Ovary (tissue), 9 donors: ENCODE results near the gene GMNC. TPM values are rescaled to one million over a fixed set of nuclear protein-coding genes. Genes with fewer than 3 reads are reported as not detected.

ENCODE experiments used
- DNase-seq, 5 donors: peaks; one replicate each; pipeline ENCODE4 v3.0.0-alpha.2; 2019 to 2020
- H3K27ac ChIP-seq, 2 donors: fragments of 200-600 bp; one replicate each; pipeline versions ENCODE4 v1.5.1 to v1.8.0; 2019 to 2022
- H3K27me3 ChIP-seq: fragments of 200-600 bp; one replicate; pipeline ENCODE4 v1.8.0; 2022
- H3K36me3 ChIP-seq: fragments of 200-600 bp; sonication (generic); one replicate; pipeline ENCODE4 v1.5.1; 2019
- H3K4me1 ChIP-seq: one replicate; pipeline ENCODE4 v1.8.1; 2013; ENCODE audit warnings: mild to moderate bottlenecking, moderate library complexity; ENCODE audit not compliant: insufficient read depth
- H3K4me3 ChIP-seq: fragments of 200-600 bp; sonication (generic); one replicate; pipeline ENCODE4 v1.5.1; 2017
- H3K9me3 ChIP-seq, 2 donors: fragments of 200-600 bp in 1 of 2; sonication (generic) in 1 of 2; one replicate each; pipeline versions ENCODE4 v1.5.1 to v1.8.1; 2013 to 2019; ENCODE audit warnings: mild to moderate bottlenecking in 1 of 2, moderate library complexity in 1 of 2
- CTCF ChIP-seq, 3 donors: fragments of 450-650 bp in 2 of 3; fragments of 200-600 bp in 1 of 3; IDR thresholded peaks; one replicate each; pipeline versions ENCODE4 v1.5.1 to v1.8.0; 2016 to 2022; ENCODE audit warnings: antibody characterized with exemption in 3 of 3, mild to moderate bottlenecking in 1 of 3
- EP300 ChIP-seq: sonication (generic); formaldehyde crosslinking; IDR thresholded peaks from one replicate; pipeline ENCODE4 v1.6.1; 2017; ENCODE audit warnings: antibody characterized with exemption
- POLR2A ChIP-seq: fragments of 450-650 bp; IDR thresholded peaks from one replicate; pipeline ENCODE4 v1.6.1; 2017; ENCODE audit warnings: antibody characterized with exemption, mild to moderate bottlenecking, moderate library complexity
- WGBS, 3 donors: extraction: QIAGEN DNeasy Blood & Tissue Kit in 1 of 3; methylation state at CpG; one replicate each; pipeline versions ENCODE4 v1.1.5 to v1.1.7; 2013 to 2017; 5-methylcytosine and 5-hydroxymethylcytosine counted together
- intact Hi-C, 4 donors: fragments of 100-400 bp; cut with DNase I; formaldehyde crosslinking; loops; one replicate each; pipeline versions ENCODE4 v1.11.0 to v1.15.1; 2022 to 2023
- polyA plus RNA-seq, 2 donors: library from polyadenylated mRNA; stranded (reverse); fragments of 200-250 nt in 1 of 2; fragments of 350-450 nt in 1 of 2; fragmentation: Illumina TruSeq in 1 of 2; extraction: RNeasy Lipid Tissue Mini Kit (QIAGEN cat#74804) in 1 of 2; gene quantifications; one replicate each; pipeline ENCODE4 v1.2.3, GENCODE V29; 2013 to 2014
- total RNA-seq, 7 donors: library from RNA; depleted of rRNA in 2 of 7; stranded (reverse); fragments of >200 nt in 2 of 7; fragmentation: NEBNext Ultra II Directional in 3 of 7; extraction: Animal tissue kit (Norgen Biotek cat#: 25700) in 3 of 7; gene quantifications; one replicate each; pipeline versions ENCODE4 v1.1.0 to v1.2.4, GENCODE V29; 2016 to 2023
- donor health status: DM: no; HTN: no; CAD: no; lungs with moderate emphysema.
- donor health status: DM: no; HTN: no; CAD: no.
- donor health status: Bipolar disorder and iron deficiency.
- donor health status: DM: yes; HTN: yes; CAD: no.
- donor health status: DM: no; HTN: no; CAD: no.
- donor health status: DM: yes; HTN: yes; CAD: no.

The GMNC gene
- total and polyA plus RNA-seq, 9 donors: 0.08 to 6.8 (median 0.78) TPM; not detected in 1

GRCh38 chr3:190902292-190902691 lies 39.8 kb upstream of the GMNC start:
- H3K4me3 ChIP-seq: no peak overlapping the region
- 43 to 95% (median 62%) methylated on average over 2 of the region's 2 CpGs for WGBS, 3 donors
- H3K27me3 ChIP-seq: no peaks in the 10 kb centered on the region
- intact Hi-C loops: no loop called here
- no peaks in the 10 kb centered on the region for H3K4me1 ChIP-seq
- H3K9me3 ChIP-seq: no peaks in the 10 kb centered on the region
- TF ChIP-seq CTCF (IDR thresholded peaks at IDR 0.05) (no peak), EP300 (no peak), POLR2A (no peak)
- DNase-seq: no peak
- H3K27ac ChIP-seq: no peak overlapping the region
- no peaks in the 10 kb centered on the region for H3K36me3 ChIP-seq

- no peak overlapping the region for H3K4me3 ChIP-seq
- no peaks in the 10 kb centered on the region for H3K9me3 ChIP-seq
- H3K36me3 ChIP-seq: no peaks in the 10 kb centered on the region
- no peak for DNase-seq
- no peaks in the 10 kb centered on the region for H3K27me3 ChIP-seq
- intact Hi-C loops: no loop called here
- no peak overlapping the region for H3K27ac ChIP-seq
- H3K4me1 ChIP-seq: no peaks in the 10 kb centered on the region
- TF ChIP-seq EP300 (no peak), POLR2A (no peak), CTCF (IDR thresholded peaks at IDR 0.05) (no peak)
- WGBS, 3 donors: 72 to 78% (median 77%) methylated on average over 4 of the region's 4 CpGs
Observed at GRCh38 chr3:190892395-190892902, 30.0 kb upstream of the GMNC start.

- Histone ChIP-seq H3K27me3 (no peaks in the 10 kb centered on the region), H3K9me3 (no peaks in the 10 kb centered on the region), H3K4me1 (no peaks in the 10 kb centered on the region), H3K4me3 (no peak overlapping the region), H3K27ac (no peak overlapping the region), H3K36me3 (no peaks in the 10 kb centered on the region)
- intact Hi-C loops: loop anchor here in 1 of 4 donors (10.0 kb wide), 2 partner anchors 162 to 168 kb away; no protein-coding TSS in a partner anchor
- DNase-seq: no peak
- TF ChIP-seq EP300: no peak
- no peak for TF ChIP-seq CTCF (IDR thresholded peaks at IDR 0.05)
- TF ChIP-seq POLR2A: no peak
- WGBS, 3 donors: 80 to 81% (median 81%) methylated on average over 5 of the region's 5 CpGs
Observed at GRCh38 chr3:190886945-190887344, 24.5 kb upstream of the GMNC start.

DNA sequence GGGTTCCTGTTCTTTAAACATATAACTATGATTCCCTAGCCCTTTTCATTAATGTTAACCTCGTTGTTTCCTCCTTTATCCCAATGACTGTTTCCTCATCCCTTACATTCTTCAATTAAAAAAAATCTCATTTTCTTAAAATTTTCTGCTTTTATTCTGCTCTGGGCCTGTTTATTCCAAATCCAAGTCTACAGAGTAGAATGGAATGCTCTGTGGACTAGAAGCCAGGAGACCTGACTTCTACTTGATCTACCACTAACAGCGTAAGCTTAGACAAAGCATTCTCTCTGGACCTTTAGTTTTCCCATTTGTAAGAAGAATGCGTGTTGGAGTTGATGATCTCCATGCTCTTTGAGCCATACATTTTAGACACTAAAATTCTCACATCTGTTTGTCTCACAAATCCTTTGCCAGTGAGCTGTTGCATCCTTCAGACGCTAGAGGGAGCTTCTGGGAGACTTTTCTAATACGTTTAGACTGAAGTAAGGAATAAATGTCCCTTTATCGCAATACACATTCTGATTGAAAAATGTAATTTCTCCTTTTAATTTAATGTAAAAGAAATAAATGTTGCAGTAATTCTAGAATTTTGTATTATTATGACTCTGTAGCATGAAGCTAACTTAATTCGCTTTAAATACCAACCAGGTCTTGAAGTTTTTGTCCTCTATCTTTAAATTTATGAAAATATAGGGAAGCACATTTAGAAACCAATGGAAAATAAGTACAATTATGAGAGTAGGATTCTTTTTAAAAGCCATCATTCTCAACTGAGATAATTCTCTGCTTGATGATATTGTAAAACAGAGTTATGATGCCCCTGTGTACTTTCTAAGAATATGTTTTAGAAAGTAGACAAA lies 21.7 kb upstream of the GMNC start:
- Histone ChIP-seq H3K4me3 (no peak overlapping the region), H3K36me3 (no peaks in the 10 kb centered on the region), H3K9me3 (no peaks in the 10 kb centered on the region), H3K27me3 (no peaks in the 10 kb centered on the region), H3K4me1 (no peaks in the 10 kb centered on the region), H3K27ac (no peak overlapping the region)
- peak; percentile 17 to 48 (median 35) for DNase-seq
- intact Hi-C loops: loop anchor here in 1 of 4 donors (10.0 kb wide), 2 partner anchors 159 to 171 kb away; no protein-coding TSS in a partner anchor
- 24 to 30% (median 25%) methylated on average over 7 of the region's 7 CpGs for WGBS, 3 donors
- TF ChIP-seq POLR2A (no peak), EP300 (no peak), CTCF (IDR thresholded peaks at IDR 0.05) (peak in 2 of 3 donors; percentile 40 to 44)
